SKM-1 treated with dmso at 0.1 percent for 144 hours (cell line): ENCODE measurements around the gene SLC25A5.
"Not testable (repeated sequence)": the region's sequence is repeated elsewhere in the genome, so short reads cannot be mapped to it uniquely, and the experiment has no call there.

ENCODE experiments used
- DNase-seq: peaks from one replicate; lab custom pipeline; 2025; ENCODE audit not compliant: unreplicated experiment; lab: John Stamatoyannopoulos, UW

Gene SLC25A5

DNA sequence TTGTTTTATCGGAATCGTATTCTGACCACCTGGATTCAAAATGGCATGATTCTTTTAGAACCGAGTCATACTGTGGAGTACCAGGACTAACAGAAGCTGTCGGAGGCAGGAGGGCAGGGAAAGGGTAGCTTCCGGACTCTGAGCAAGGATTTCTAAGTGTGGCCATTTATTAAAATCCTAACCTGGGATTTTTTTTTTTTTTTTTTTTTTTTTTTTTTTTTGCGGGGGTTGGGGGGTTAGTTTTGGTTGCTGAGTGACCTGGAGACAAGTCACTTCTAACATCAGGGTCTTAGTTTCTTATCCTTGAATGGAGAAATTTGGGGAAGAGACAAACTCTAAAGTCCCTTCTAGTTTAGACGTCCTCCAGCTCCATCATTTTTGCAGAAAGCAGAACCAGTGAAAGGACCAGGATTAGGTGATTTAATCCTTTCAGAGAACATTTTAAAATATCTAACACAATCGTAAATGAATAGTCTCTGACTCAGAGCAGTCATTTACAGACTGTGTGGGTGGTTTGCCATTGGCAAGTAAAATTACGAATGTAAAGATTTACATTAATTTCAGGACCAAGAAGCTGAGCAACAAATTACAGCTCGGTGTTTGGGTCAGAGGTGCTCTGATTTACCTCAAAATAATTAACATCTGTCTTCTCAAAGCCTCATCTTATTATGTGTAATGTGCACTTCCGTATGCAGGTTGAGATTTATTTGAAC is 7.3 kb downstream of the SLC25A5 start:
- no peak for DNase-seq

DNA sequence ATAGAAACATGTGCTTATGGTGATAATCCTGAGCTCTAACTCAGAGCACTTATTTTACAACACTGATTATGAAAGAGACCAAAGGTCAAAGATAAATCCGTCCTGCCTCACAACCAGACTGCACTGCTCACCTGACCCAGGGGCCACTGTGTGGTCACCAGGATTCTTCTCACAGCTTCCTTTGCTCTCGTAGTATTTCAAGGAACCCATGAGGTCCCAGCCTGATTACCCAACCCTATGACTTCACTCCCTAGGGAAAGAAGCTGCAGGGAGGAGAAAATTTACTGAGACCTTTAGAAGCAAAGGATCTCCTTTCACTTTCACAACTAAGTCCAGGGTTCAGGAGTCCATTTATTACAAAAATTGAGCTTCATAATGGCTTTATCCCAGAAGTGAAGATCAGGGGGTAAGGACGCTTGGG is 9.6 kb downstream of the SLC25A5 start:
- DNase-seq: peak; percentile 15

DNA sequence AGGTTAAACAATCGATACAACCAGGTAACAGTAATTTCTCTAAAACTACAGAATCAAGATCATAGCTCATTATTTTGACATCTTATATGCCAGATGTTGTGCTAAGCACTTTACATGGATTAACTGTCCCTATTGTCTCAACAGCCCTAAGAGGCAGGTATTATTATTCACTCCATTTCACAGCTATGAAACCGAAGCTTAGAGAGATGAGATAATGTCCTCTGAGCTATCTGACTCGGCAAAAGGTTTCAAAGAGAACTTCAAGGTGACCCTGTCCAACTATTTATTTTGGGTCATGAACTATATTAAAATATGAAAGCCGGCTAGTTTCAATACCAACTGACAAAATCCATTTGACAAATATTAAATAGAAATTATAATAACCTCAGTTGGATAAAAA is 10.3 kb downstream of the SLC25A5 start:
- no peak for DNase-seq

GRCh38 chrX:119479845-119480244 is 11.6 kb downstream of the SLC25A5 start:
- DNase-seq: no peak

- DNase-seq: no peak
Observed at GRCh38 chrX:119481323-119481801, 13.1 kb downstream of the SLC25A5 start.

DNA sequence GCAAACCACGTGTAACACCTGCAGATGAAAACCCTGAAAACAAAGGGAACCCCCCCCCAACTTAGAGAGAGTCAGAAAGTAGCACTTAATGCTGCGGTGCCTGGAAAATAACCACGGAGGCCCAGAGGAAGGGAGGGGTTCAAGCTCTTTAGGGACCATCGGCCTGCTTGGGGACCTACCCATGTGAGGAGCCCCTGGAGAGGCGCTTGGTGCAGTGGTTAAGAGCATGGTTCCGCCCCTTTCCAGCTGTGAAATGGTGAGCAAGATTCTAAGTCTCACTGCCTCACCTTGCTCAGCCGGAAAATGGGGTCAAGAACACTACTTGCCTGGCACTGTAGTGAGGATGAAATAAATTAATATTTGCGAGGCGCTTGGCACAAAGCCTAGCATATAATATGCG is 13.8 kb downstream of the SLC25A5 start:
- no peak for DNase-seq

DNA sequence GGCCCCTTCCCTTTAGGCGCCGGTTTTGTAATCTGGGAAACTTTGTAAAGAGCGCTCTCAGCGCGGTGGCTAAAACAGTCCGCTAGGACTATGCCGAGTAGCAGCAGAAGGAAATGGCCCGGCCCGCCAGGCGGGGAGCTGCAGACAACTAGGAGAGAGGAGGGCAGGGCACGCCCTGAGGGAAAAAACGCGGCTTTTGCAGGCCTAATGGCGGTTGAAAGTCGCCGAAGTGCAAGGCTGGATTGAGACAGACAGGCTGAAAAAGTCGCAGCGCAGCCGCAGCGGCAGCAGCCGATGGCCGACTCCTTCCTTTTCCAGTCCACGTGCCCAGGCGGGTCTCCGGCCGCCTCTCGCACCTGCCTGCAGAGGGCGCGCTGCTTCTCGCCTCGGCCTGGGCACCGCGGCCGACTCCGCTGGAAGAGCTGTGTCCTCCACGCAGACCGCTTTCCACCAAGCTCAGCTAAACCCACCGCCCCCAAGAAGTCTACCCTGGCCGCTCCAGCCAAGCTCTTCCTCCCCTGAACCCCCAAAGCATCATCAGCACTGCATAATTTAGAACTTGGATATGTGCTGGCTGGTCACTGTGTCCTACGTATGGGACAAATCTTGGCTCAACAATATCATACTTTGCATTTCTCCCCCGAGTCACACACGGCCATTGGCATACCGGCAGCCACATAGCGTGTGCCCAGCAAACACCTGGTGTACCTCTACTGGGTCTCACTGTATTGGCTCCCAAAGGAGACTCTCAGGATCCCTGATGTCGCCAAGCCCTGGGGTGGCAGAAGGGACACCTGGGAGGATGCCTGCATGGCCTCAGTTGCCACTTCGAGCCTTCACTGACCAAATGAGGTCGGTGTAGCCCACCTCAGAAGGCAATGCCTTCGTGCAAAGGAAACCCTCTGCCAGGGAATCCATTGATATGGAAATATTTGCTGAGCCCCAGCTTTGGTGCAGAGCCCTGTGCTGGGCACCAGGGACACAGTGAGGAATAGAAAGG is 14.5 kb downstream of the SLC25A5 start:
- DNase-seq: peak; percentile 66

DNA sequence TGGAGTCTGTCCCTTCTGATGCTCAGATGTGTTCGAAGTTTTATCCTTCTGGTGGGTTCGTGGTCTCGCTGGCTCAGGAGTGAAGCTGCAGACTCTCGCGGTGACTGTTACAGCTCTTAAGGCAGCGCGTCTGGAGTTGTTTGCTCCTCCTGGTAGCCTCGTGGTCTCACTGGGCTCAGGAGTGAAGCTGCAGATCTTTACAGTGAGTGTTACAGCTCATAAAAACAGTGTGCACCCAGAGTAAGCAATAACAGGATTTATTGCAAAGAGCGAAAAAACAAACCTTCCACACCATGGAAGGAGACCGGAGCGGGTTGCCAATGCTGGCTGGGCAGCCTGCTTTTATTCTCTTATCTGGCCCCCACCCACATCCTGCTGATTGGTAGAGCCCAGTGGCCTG is 18.5 kb downstream of the SLC25A5 start:
- no peak for DNase-seq

DNA sequence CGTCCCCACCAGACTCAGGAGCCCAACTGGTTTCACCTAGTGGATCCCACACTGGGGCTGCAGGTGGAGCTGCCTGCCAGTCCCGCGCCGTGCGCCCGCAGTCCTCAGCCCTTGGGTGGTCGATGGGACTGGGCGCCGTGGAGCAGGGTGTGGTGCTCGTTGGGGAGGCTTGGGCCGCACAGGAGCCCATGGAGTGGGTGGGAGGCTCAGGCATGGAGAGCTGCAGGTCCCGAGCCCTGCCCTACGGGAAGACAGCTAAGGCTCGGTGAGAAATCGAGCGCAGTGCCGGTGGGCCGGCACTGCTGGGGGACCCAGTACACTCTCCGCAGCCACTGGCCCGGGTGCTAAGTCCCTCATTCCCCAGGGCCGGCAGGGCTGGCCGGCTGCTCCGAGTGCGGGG is 19.5 kb downstream of the SLC25A5 start:
- DNase-seq: not testable (repeated sequence)

DNA sequence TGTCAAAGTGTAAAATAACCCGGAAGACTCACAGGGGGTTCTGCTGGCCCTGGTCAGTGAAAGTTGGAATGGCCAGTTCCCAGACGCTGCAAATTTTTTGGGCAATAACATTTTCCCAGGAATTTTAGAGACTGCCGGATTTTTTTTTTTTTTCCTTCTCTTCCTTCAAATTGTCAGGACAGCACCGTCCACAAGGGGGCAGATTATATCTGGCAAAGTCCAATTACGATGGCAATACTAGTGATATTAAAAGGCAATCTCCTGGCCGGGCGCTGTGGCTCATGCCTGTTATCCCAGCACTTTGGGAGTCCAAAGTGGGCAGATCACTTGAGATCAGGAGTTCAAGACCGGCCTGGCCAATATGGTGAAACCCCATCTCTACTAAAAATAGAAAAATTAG is 20.5 kb downstream of the SLC25A5 start:
- DNase-seq: no peak

GRCh38 chrX:119489212-119490074 is 21.2 kb downstream of the SLC25A5 start:
- no peak for DNase-seq

GRCh38 chrX:119492463-119492862 is 24.2 kb downstream of the SLC25A5 start:
- DNase-seq: no peak

- not testable (repeated sequence) for DNase-seq
Observed at GRCh38 chrX:119493851-119494495, 25.7 kb downstream of the SLC25A5 start.

GRCh38 chrX:119495734-119496726 is 27.8 kb downstream of the SLC25A5 start:
- DNase-seq: no peak

- peak; percentile 8 for DNase-seq
Observed at GRCh38 chrX:119497185-119497584, 28.9 kb downstream of the SLC25A5 start.

- no peak for DNase-seq
Observed at GRCh38 chrX:119500061-119500800, 32.0 kb downstream of the SLC25A5 start.

DNA sequence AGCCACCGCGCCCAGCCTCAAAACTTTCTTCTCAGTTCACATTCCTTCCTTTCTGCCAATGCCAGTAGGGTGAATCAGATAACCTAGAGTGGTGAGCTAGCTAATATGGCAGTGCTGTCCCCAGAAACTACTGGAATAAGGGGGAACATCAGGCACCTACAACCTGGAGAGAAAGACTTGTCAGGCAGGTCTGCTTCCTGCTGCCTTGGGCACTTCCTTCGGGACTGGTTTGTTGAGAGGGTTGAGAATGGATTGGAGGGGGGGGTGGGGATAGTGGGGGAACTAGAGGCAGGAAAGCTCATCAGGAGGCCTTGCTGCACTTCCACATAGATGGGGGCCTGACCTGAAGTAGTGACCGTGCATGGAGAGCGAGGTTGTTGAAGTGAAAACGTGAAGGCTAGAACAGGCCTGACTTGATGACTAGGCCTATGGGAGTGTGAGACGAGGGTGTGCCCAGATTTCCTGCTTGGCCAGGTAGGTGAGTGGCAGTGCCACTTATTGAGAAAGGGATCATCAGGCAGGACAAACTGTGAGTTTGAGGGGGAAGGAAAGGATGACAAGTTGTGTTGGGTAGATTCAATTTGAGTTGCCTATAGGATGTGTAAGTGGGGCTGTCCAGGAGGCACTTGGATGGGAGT is 33.4 kb downstream of the SLC25A5 start:
- DNase-seq: no peak
